Endothelial cell of umbilical vein (primary cell): ENCODE results near the gene ENG.

ENCODE experiments used
- EZH2 ChIP-seq: IDR thresholded peaks from 2 replicates; pipeline ENCODE4 v1.6.1; 2012; ENCODE audit warnings: borderline replicate concordance, low read depth, mild to moderate bottlenecking, moderate library complexity, low read length, inconsistent platforms; ENCODE audit not compliant: severe bottlenecking
- FOS ChIP-seq: IDR thresholded peaks from 2 replicates; pipeline ENCODE4 v1.6.1; 2011; ENCODE audit warnings: mild to moderate bottlenecking, low read length, moderate library complexity, borderline replicate concordance; ENCODE audit not compliant: insufficient read depth
- MYC ChIP-seq: IDR thresholded peaks from one replicate; pipeline ENCODE4 v1.6.1; 2011; ENCODE audit warnings: mild to moderate bottlenecking, low read depth, low read length
- POLR2A ChIP-seq: IDR thresholded peaks from 2 replicates; pipeline ENCODE4 v1.6.1; 2012; ENCODE audit warnings: low read depth, mild to moderate bottlenecking, control low read depth, low read length
- POLR2AphosphoS5 ChIP-seq: IDR thresholded peaks from 2 replicates; pipeline ENCODE4 v1.6.1; 2012; ENCODE audit warnings: low read depth, mild to moderate bottlenecking, control low read depth, low read length, moderate library complexity; ENCODE audit not compliant: insufficient read depth
- TF ChIP-seq, protein P1 (sequence below): IDR thresholded peaks from 2 replicates; pipeline ENCODE4 v1.6.1; 2011; ENCODE audit not compliant: insufficient read depth, insufficient read length
- TF ChIP-seq, protein P2 (sequence below), 2 donors: IDR thresholded peaks; 1 replicate in 1 of 2; 2 replicates in 1 of 2; pipeline ENCODE4 v1.5.1; 2011; ENCODE audit warnings: low read length in 2 of 2, mild to moderate bottlenecking in 2 of 2, moderate library complexity in 2 of 2, control low read depth in 1 of 2, inconsistent platforms in 1 of 2, low read depth in 1 of 2; ENCODE audit not compliant: insufficient read depth in 1 of 2; ENCODE audit errors: extremely low read depth in 1 of 2

DNA sequence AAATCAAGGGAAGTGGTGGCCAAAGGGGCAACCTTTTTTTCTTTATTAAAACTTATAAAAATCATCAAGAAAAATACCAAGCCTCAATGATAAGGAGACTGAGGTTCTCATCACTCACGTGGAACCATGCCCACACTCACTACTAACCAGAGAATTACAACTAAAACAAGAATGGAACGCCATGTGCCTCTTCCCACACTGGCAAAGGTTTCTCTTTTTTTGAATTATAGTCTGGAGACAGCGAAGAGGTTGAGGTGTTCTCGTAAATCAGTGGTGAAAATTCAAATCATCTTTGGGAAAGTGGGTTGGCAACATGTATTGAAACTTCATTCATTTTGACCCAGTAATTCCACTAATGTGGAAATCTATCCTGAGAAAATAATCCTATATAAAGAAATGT, 32.4 kb downstream of the ENG start:
- TF ChIP-seq EZH2 (no peak), POLR2AphosphoS5 (no peak), POLR2A (no peak), FOS (no peak), MYC (no peak)
- TF ChIP-seq, protein P1, sequence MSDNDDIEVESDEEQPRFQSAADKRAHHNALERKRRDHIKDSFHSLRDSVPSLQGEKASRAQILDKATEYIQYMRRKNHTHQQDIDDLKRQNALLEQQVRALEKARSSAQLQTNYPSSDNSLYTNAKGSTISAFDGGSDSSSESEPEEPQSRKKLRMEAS, result no peak
- TF ChIP-seq, protein P2, sequence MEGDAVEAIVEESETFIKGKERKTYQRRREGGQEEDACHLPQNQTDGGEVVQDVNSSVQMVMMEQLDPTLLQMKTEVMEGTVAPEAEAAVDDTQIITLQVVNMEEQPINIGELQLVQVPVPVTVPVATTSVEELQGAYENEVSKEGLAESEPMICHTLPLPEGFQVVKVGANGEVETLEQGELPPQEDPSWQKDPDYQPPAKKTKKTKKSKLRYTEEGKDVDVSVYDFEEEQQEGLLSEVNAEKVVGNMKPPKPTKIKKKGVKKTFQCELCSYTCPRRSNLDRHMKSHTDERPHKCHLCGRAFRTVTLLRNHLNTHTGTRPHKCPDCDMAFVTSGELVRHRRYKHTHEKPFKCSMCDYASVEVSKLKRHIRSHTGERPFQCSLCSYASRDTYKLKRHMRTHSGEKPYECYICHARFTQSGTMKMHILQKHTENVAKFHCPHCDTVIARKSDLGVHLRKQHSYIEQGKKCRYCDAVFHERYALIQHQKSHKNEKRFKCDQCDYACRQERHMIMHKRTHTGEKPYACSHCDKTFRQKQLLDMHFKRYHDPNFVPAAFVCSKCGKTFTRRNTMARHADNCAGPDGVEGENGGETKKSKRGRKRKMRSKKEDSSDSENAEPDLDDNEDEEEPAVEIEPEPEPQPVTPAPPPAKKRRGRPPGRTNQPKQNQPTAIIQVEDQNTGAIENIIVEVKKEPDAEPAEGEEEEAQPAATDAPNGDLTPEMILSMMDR (IDR thresholded peaks at IDR 0.05; ENCODE audit: extremely low read depth in 1 of 2, insufficient read depth in 1 of 2, low read depth in 1 of 2, low read length in 2 of 2), result no peak
